DOHH2 (cell line): ENCODE results near the gene ATP8B1.

Experiments
- EZH2phosphoT487 ChIP-seq: fragments of 200-600 bp; sonication (generic); IDR thresholded peaks from 2 replicates; pipeline ENCODE4 v1.6.1; 2017; ENCODE audit warnings: borderline replicate concordance, mild to moderate bottlenecking, antibody characterized with exemption, low read length, moderate library complexity, mixed read lengths
- TF ChIP-seq, protein P1 (sequence below): fragments of 200-600 bp; sonication (generic); IDR thresholded peaks from one replicate; pipeline ENCODE4 v1.5.1; 2014; ENCODE audit warnings: antibody characterized with exemption, mild to moderate bottlenecking, low read depth, low read length; ENCODE audit not compliant: poor library complexity, severe bottlenecking

DNA sequence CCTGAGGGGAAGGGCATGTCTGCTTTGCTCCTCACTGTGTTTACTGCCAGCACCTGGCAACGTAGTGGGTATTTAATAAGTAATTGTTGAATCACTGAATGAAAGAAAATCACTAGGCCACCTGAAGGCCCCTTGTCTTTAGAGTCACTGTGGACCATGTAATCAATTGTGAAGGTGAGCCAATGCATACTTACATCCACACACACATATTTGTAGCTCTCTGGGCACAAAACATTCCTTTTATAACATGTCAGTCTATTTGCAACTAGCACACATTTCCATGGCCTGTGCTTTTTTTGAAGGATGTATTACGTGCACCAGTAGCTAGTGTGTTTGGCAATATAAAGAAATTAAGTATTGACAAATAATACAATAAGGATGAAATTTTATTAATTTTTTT, 11.2 kb downstream of the ATP8B1 start:
- TF ChIP-seq, protein P1, sequence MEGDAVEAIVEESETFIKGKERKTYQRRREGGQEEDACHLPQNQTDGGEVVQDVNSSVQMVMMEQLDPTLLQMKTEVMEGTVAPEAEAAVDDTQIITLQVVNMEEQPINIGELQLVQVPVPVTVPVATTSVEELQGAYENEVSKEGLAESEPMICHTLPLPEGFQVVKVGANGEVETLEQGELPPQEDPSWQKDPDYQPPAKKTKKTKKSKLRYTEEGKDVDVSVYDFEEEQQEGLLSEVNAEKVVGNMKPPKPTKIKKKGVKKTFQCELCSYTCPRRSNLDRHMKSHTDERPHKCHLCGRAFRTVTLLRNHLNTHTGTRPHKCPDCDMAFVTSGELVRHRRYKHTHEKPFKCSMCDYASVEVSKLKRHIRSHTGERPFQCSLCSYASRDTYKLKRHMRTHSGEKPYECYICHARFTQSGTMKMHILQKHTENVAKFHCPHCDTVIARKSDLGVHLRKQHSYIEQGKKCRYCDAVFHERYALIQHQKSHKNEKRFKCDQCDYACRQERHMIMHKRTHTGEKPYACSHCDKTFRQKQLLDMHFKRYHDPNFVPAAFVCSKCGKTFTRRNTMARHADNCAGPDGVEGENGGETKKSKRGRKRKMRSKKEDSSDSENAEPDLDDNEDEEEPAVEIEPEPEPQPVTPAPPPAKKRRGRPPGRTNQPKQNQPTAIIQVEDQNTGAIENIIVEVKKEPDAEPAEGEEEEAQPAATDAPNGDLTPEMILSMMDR: no peak
- TF ChIP-seq EZH2phosphoT487: no peak
